ENCODE data around the gene IGSF23.

GRCh38 chr19:44680536-44680935 is 67.2 kb downstream of the IGSF23 start:
- no peak for TF ChIP-seq POLR2A (IDR thresholded peaks at IDR 0.05)
- TF ChIP-seq, protein P1, sequence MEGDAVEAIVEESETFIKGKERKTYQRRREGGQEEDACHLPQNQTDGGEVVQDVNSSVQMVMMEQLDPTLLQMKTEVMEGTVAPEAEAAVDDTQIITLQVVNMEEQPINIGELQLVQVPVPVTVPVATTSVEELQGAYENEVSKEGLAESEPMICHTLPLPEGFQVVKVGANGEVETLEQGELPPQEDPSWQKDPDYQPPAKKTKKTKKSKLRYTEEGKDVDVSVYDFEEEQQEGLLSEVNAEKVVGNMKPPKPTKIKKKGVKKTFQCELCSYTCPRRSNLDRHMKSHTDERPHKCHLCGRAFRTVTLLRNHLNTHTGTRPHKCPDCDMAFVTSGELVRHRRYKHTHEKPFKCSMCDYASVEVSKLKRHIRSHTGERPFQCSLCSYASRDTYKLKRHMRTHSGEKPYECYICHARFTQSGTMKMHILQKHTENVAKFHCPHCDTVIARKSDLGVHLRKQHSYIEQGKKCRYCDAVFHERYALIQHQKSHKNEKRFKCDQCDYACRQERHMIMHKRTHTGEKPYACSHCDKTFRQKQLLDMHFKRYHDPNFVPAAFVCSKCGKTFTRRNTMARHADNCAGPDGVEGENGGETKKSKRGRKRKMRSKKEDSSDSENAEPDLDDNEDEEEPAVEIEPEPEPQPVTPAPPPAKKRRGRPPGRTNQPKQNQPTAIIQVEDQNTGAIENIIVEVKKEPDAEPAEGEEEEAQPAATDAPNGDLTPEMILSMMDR (IDR thresholded peaks at IDR 0.05), result no peak

Data from adrenal gland (tissue), 5 donors.